ENCODE measurements around the gene AUTS2.

Gene AUTS2

DNA sequence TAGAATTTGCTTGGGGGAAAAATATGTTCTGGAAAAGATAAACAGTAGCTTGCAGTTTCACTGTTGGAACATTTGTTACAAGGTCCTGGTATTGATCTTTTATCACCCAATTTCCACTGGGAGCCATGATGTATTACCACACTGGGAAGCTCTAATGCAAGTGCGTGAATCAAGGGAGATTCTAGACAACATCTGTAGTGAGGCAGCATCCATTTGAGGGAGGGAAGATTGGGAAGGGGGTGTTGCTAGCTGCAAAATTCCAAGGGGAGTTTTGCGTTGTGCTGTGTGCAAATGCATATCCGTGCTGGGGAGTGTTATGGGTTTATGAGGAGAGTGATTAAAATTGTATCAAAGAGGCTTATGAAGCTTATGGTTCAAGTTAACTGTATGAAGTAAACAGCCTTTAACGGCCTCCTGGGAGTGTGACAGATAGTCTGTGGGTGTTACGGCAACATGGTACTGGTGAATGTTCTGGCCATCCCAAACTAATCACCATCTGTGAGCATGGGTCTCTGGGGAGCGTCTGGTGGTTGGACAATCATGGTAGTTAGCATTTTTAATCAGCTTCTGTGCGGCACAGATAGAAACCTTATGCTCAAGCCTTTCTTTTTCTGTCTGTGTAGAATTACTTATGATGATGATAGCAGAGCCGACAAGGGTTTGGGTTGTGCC lies 931.8 kb downstream of the AUTS2 start:
- H3K4me3 ChIP-seq (ENCODE audit: low read length): no peak overlapping the region
- TF ChIP-seq, protein P1, sequence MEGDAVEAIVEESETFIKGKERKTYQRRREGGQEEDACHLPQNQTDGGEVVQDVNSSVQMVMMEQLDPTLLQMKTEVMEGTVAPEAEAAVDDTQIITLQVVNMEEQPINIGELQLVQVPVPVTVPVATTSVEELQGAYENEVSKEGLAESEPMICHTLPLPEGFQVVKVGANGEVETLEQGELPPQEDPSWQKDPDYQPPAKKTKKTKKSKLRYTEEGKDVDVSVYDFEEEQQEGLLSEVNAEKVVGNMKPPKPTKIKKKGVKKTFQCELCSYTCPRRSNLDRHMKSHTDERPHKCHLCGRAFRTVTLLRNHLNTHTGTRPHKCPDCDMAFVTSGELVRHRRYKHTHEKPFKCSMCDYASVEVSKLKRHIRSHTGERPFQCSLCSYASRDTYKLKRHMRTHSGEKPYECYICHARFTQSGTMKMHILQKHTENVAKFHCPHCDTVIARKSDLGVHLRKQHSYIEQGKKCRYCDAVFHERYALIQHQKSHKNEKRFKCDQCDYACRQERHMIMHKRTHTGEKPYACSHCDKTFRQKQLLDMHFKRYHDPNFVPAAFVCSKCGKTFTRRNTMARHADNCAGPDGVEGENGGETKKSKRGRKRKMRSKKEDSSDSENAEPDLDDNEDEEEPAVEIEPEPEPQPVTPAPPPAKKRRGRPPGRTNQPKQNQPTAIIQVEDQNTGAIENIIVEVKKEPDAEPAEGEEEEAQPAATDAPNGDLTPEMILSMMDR (conservative IDR thresholded peaks at IDR 0.05; ENCODE audit: low read length): no peak
- DNase-seq (ENCODE audit: low read depth): peak; percentile 35

GRCh38 chr7:70533614-70534013 lies 935.3 kb downstream of the AUTS2 start:
- DNase-seq (ENCODE audit: low read depth): no peak
- TF ChIP-seq, protein P1 (conservative IDR thresholded peaks at IDR 0.05; ENCODE audit: low read length): no peak
- no peak overlapping the region for H3K4me3 ChIP-seq (ENCODE audit: low read length)

GRCh38 chr7:70539205-70539604 lies 940.9 kb downstream of the AUTS2 start:
- DNase-seq (ENCODE audit: low read depth): no peak
- no peak overlapping the region for H3K4me3 ChIP-seq (ENCODE audit: low read length)
- TF ChIP-seq, protein P1 (conservative IDR thresholded peaks at IDR 0.05; ENCODE audit: low read length): no peak

- TF ChIP-seq, protein P1 (conservative IDR thresholded peaks at IDR 0.05; ENCODE audit: low read length): no peak
- DNase-seq (ENCODE audit: low read depth): no peak
- H3K4me3 ChIP-seq (ENCODE audit: low read length): no peak overlapping the region
Observed at GRCh38 chr7:70539617-70540016, 941.3 kb downstream of the AUTS2 start.

DNA sequence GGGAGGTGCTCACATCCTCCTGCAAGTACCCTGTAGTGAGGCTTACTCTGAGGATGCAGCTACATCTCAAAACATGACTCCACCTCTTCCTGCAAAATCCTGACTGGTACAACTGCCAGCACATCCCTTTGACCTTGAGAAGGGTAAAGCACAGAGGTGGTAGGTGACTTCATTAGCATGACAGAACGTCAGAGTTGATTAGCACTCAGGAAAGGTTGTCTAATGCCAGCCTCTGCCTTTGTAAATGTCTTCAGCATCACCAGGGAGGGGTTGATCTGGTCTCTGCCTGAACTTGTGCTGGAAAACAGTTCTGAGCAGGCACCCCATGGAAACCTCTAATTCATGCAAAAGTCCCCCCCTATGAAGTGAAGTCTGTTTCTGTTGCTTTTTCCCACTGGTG lies 942.4 kb downstream of the AUTS2 start:
- DNase-seq (ENCODE audit: low read depth): no peak
- H3K4me3 ChIP-seq (ENCODE audit: low read length): no peak overlapping the region
- TF ChIP-seq, protein P1 (conservative IDR thresholded peaks at IDR 0.05; ENCODE audit: low read length): no peak

DNA sequence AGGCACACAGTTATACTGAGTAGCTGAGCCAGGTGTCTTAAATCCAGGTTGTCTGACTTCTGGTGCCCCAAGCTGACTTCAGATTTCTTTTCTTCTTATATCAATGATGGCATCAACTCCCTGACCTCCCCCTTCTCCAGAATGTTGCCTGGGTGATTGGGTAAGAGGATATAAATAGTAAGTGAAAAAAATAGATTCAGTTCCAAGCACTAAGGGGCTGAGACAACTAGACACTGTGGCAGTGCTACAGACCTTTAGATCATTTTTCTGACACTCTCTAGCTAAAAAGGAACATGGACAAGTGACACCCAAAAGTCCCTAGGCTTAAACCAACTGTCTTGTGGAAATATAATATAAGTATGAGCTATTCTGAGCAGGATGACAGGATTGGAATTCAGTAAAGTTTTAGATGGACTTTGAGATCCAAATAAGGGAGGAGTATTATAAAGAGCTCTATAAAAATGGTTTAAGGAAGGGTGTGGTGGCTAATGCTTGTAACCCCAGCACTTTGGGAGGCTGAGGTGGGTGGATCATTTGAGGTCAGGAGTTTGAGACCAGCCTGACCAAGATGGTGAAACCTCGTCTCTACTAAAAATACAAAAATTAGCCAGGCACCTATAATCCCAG lies 944.6 kb downstream of the AUTS2 start:
- TF ChIP-seq, protein P1 (conservative IDR thresholded peaks at IDR 0.05; ENCODE audit: low read length): no peak
- no peak overlapping the region for H3K4me3 ChIP-seq (ENCODE audit: low read length)
- DNase-seq (ENCODE audit: low read depth): peak; percentile 52

DNA sequence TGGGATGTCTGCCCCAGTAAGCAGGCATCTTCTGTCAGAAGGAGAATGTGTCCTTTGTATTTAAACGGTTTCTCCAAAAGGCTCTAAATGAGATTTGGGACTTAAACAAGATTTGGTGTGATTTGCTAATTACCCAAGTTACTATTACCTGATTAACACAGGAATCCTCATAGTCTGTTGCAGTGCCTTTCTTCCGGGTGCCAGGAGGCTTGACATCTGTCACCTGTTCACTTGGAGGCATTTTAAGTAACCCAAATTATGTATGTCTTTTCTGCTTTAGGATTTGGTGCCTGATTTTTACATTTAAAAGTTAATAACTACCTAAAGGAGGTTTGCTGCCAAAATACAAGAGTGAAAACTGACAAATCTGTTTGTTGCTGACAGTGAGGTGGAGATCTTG lies 945.7 kb downstream of the AUTS2 start:
- no peak overlapping the region for H3K4me3 ChIP-seq (ENCODE audit: low read length)
- TF ChIP-seq, protein P1 (conservative IDR thresholded peaks at IDR 0.05; ENCODE audit: low read length): no peak
- DNase-seq (ENCODE audit: low read depth): no peak

Measured in AG10803 (cell line).